ENCODE data around the gene FYB1. TPM values are rescaled to one million over a fixed set of nuclear protein-coding genes. Genes with fewer than 3 reads are reported as not detected.

FYB1 gene
- total RNA-seq, 1 experiment from 2014 or later: not detected

DNA sequence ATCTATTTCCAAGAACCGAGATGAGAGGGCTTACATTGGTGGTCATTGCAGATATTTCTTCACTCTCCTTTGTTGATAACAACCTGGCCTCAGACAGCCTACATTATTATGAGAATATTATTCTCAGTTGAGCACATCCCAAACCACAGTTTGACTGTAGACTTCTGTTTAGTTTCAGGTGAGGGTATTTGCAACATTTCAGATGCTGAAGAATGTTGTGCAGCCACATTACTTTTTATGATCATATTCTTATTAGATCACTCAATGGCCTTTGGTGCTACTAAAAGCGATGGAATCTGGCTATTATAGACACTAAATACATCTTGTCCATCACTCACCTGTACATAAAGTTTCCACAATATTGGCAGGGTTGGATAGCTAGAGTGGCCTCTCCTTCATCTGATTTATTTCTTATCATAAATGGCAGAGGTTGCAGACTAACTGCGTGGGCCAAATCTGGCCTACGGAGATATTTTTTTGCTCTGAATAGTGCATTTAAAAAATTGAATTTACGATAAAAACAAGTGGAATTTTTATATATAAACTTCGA, 119.0 kb downstream of the FYB1 start:
- H2AFZ ChIP-seq (ENCODE audit: low read length): no peak overlapping the region
- no CpG with 5 or more reads among the region's 6 CpGs for WGBS (ENCODE audit: extremely low coverage, insufficient read length, low lambda C conversion rate)
- no peak overlapping the region for H3K27ac Mint-ChIP-seq

More for the DNA sequence above, 119.0 kb downstream of the FYB1 start:
- Mint-ChIP-seq H3K4me3 (no peak overlapping the region), H3K9me3 (no peaks in the 10 kb centered on the region), H3K4me1 (no peaks in the 10 kb centered on the region), H3K27me3 (ENCODE audit: low read depth) (no peaks in the 10 kb centered on the region), H3K36me3 (ENCODE audit: insufficient read depth in 1 of 3, low read depth in 3 of 3) (no peaks in the 10 kb centered on the region)
- H2BK20ac ChIP-seq (ENCODE audit: low read depth, low read length, poor library complexity, severe bottlenecking): no peak overlapping the region
- no peak overlapping the region for H3K23ac ChIP-seq (ENCODE audit: insufficient read length, low read depth, low read length)
- no peak overlapping the region for H3K4ac ChIP-seq (ENCODE audit: low read depth, low read length)
- no peak overlapping the region for H2BK12ac ChIP-seq (ENCODE audit: insufficient read length, low read depth, low read length)
- H4K20me1 ChIP-seq (ENCODE audit: control insufficient read depth, insufficient read depth, insufficient read length): no peaks in the 10 kb centered on the region
- no peak overlapping the region for H3K9ac ChIP-seq (ENCODE audit: extremely low read depth, insufficient read length, low read length)
- H3K9me3 ChIP-seq (ENCODE audit: control insufficient read depth, low read depth, low read length): no peaks in the 10 kb centered on the region
- H2BK5ac ChIP-seq (ENCODE audit: insufficient read length, low read length): no peak overlapping the region
- H3K14ac ChIP-seq (ENCODE audit: insufficient read depth, low read length): no peak overlapping the region
- no peak overlapping the region for H2BK15ac ChIP-seq (ENCODE audit: low read depth, low read length)
- H3K18ac ChIP-seq (ENCODE audit: insufficient read length, low read depth, low read length): no peak overlapping the region
- no peaks in the 10 kb centered on the region for H3K23me2 ChIP-seq (ENCODE audit: insufficient read length, low read depth, low read length, poor library complexity, severe bottlenecking)
- no peak overlapping the region for H4K8ac ChIP-seq (replicated peaks; ENCODE audit: insufficient read length, low read depth, low read length)
- no peaks in the 10 kb centered on the region for H3K27me3 ChIP-seq (ENCODE audit: insufficient read depth, low read length)
- H3T11ph ChIP-seq (ENCODE audit: low read length): no peak overlapping the region
- no peaks in the 10 kb centered on the region for H3K4me1 ChIP-seq (ENCODE audit: insufficient read depth, low read length)
- H3K79me2 ChIP-seq (ENCODE audit: insufficient read depth, low read length): no peaks in the 10 kb centered on the region
- no peak overlapping the region for H3K4me2 ChIP-seq (ENCODE audit: insufficient read depth, insufficient read length, low read length)
- TF ChIP-seq, protein P1, sequence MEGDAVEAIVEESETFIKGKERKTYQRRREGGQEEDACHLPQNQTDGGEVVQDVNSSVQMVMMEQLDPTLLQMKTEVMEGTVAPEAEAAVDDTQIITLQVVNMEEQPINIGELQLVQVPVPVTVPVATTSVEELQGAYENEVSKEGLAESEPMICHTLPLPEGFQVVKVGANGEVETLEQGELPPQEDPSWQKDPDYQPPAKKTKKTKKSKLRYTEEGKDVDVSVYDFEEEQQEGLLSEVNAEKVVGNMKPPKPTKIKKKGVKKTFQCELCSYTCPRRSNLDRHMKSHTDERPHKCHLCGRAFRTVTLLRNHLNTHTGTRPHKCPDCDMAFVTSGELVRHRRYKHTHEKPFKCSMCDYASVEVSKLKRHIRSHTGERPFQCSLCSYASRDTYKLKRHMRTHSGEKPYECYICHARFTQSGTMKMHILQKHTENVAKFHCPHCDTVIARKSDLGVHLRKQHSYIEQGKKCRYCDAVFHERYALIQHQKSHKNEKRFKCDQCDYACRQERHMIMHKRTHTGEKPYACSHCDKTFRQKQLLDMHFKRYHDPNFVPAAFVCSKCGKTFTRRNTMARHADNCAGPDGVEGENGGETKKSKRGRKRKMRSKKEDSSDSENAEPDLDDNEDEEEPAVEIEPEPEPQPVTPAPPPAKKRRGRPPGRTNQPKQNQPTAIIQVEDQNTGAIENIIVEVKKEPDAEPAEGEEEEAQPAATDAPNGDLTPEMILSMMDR (conservative IDR thresholded peaks at IDR 0.05): no peak
- no peak for DNase-seq
- no peak overlapping the region for H2AK5ac ChIP-seq (ENCODE audit: insufficient read length, low read length)
- H3K56ac ChIP-seq (ENCODE audit: insufficient read length, low read depth, low read length): no peak overlapping the region
- no peak overlapping the region for H2BK120ac ChIP-seq (ENCODE audit: low read depth, low read length, poor library complexity, severe bottlenecking)
- no peak overlapping the region for H3K27ac ChIP-seq (ENCODE audit: insufficient read length, low read depth, low read length)
- H3K79me1 ChIP-seq (ENCODE audit: insufficient read depth, low read depth, low read length, poor library complexity, severe bottlenecking): no peaks in the 10 kb centered on the region
- no peak overlapping the region for H4K5ac ChIP-seq (ENCODE audit: insufficient read length, low read depth, low read length)
- H4K91ac ChIP-seq (ENCODE audit: insufficient read length, low read depth, low read length): no peak overlapping the region

Data from H9 (cell line).